Right hindlimb (tissue), 1 donor: ENCODE measurements around the gene SS18L1.

Experiments
- DNase-seq: peaks from one replicate; pipeline ENCODE4 v3.0.0-alpha.2; 2018

Gene SS18L1

DNA sequence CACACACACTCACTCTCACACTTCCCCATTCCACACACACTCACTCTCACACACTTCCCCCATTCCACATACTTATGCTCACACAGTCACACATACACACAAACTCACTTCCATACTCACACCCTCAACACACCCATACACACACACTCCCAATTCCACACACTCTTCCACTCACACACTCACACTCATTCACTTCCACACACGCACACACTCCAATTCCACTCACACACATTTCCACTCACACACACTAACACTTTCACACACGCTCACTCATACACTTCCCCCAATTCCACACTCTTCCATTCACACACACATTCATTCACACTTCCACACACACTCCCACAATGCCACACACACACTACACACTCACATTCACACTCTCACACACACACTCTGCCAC is 86.7 kb downstream of the SS18L1 start:
- no peak for DNase-seq

DNA sequence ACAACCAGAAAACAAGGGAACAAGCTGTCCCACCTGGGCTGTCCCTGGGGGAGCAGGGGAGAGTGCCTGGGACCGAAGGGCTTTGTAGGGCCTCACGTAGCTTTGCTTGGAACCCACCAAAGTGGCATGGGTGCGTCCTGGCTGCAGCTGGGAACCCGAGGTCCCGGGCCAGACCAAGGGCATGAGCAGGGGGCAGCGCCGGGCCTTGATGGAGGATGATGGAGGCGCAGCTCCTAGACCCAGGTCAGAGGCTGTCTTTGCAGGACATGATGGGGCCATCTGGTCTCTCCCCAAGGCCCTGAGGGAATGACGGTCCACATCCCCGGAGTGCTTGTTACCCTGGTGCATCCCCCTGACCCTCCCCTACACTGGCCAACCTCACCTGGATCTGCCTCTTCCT is 87.1 kb downstream of the SS18L1 start:
- no peak for DNase-seq

DNA sequence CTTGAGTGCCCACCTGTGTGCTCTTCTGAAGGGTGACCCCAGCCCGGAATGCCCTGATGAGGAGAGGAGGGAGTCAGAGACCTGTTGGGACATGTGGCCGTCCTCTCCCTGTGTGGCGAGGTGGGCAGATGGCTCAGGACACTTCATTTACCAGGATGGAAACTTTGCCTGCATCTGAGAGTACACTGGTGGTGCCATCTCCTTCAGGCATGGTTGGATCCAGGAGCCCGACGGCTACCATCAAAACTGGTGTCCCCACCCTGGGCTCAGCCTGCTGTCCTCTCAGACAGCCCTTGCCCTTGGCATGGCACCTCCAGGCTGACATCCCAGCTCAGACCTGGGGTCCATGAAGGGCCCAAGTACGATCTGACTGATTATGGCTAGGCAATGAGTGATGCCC is 87.7 kb downstream of the SS18L1 start:
- no peak for DNase-seq
